ENCODE results near the gene MKLN1.
"Not testable (repeated sequence)": the region's sequence is repeated elsewhere in the genome, so short reads cannot be mapped to it uniquely, and the experiment has no call there.

Gene MKLN1

DNA sequence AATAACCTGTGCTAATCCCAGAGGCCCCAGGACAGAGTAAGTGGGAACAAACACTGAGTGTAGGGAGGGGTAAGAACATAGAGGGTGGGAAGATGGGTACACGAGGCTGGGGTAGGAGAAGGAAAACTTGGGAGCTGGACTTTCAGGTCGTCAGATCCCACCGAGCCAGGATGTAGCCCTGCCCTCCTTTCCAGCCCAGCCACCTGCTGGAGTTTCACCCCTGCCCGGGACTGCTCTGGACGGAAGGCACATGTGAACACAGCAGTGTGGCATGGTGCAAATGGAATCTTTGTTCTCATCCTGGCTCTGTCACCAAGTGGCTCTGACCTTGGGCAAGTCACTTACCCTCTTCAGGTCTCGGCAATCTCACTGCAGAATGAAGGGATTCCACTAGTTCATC is 176.0 kb downstream of the MKLN1 start:
- DNase-seq: no peak

GRCh38 chr7:131504157-131504899 is 176.7 kb downstream of the MKLN1 start:
- DNase-seq: no peak

- not testable (repeated sequence) for DNase-seq
Observed at GRCh38 chr7:131505037-131505620, 177.5 kb downstream of the MKLN1 start.

DNA sequence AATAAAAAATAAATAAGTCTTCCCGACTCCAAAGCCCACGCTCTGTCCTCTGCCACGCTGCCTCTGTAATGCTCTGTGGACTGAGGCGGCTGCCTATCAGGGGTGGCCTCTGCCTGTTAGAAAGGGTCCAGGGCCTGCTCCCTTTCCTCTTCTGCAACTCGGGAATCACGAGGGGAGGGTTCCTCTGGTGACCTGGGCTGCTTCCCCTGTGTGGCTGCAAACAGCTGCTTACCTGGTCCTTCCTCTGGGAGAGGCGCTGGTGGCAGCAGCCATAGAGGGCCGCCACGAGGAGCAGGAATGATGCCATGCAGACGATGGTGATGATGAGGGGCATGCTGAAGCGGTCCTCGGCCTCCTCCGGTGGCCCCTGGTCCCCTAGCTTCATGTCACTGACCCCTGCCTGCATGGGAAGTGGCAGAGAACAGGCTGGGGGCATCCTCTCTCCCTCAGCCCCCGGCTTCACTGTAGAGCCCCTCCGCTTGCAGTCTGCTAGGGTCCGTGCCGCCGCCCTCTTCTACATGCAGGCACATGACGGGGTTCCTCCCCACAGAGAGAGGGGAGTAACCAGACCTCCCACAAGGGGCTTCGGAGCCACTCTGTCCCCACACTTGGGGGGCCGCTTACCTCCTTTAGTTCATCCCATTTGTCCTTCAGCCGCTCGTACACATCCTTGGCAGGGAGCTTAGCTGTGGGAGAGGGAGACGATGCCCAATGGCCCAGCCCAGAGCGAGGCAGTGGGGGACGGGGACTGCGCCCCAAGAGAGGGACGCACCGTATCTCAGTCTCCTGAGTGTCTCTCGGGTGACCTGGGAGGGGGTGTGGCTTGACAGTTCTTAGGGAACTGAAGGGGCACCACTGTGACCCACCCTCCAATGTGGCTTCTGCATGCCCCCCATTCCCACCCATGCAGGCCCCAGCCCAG is 178.2 kb downstream of the MKLN1 start:
- no peak for DNase-seq

DNA sequence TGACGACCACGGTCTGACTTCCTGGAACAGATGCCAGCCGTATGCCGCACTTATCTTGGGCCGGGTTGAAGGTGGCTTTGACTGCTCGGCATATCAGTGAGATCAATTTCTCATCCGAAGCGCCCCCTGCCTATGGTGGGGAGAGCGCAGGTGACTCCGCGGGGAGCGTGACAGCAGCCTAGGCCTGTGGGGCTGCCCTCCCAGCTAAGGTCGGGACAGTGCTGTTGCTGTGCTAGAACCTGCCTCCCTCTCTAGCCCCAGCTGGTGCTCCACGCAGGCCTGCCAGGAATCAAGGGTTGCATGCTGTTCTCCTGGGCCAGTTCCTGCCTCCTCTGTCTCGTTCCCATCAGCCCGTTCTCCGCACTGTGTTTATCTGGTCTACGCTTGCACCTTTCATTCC is 178.9 kb downstream of the MKLN1 start:
- no peak for DNase-seq

DNA sequence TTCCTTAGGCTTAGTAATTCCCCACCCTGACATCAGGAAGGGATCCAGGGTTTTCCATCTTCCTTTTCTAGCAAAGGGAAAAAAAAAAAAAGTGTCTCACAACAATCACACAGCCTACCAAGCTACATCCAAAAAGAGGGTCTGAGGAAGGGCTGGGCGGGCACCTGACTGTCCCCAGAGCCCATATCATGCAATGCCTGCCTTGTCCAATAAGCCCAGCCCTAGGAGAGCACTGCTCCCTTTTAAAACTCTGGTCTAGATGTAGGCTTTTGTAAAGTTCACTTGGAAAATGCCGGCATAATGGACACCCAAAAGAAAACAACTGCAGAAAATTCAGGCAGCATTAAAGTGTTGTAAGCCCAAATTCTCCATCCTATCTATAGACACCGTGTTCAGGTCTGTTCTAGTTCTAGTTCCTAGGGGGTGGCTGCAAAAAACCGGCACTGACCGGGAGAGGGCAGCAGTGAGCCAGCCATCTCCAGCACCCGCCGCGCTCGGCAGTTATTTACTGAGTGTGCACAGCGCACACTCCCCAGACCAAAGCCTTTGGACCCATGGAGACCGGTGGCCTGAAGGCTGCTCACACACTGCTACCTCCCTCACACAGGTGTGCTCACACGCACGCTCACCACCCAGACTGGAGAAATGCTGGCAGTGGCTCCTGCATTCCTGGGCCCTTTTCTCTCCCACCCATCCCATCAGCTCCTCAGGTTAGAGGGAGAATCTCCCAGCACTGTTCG is 180.1 kb downstream of the MKLN1 start:
- peak; percentile 68 for DNase-seq

DNA sequence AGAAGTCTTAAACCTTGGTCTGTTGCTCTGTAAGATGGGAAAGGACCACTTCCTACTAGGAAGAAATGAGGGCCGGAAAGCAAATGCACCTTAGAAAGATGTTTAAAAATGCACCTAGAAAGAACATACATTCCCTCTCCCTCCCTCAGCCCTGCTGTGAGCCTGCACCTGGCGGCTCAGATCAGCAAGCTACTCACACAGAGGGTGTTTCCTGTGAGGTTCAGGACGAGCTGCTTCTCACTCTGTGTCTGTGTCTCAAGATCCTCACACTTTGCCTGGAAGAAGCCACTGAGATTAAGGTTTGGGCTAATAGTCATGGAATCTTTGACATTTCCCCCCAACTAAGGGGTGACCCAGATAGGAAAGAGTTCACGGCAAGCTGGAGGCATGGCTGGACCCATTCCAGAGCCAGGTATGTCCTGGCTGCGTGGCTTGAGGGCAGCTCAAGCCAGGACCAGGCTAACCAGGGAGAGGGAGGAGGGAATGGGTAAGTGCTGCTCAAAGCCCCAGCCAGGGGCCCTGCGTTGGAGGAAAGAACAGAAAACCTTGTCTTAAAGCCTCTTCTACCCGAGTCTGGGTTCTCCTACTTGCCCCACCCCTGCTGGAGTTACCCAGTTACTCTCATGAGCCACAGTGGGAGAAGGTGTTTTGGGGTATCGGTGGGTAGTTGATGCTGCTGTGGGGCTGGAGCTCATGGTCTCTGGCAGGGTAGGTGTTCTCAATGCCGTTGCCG is 181.2 kb downstream of the MKLN1 start:
- DNase-seq: no peak

GRCh38 chr7:131509781-131510180 is 182.1 kb downstream of the MKLN1 start:
- no peak for DNase-seq

DNA sequence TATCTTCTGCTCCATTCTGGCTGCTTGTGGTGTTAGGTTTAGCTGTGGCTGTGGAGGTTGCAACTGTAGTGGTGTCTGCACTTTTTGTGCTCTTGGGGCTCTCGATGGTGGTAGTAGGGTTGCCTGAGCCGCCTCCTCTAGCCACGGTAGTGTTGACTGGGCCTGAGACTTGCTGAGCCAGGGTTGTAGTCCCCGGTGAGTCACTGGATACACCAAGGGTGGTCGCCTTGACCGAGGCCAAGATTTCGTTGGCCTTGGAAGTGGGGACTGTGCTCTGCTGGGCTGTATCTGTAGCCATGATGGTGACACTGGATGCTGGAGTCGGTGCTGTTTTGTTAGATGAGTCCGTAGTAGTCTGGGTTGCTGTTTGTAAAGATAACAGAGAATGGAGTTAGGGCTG is 183.4 kb downstream of the MKLN1 start:
- no peak for DNase-seq

- DNase-seq: no peak
Observed at GRCh38 chr7:131511774-131512535, 184.3 kb downstream of the MKLN1 start.

DNA sequence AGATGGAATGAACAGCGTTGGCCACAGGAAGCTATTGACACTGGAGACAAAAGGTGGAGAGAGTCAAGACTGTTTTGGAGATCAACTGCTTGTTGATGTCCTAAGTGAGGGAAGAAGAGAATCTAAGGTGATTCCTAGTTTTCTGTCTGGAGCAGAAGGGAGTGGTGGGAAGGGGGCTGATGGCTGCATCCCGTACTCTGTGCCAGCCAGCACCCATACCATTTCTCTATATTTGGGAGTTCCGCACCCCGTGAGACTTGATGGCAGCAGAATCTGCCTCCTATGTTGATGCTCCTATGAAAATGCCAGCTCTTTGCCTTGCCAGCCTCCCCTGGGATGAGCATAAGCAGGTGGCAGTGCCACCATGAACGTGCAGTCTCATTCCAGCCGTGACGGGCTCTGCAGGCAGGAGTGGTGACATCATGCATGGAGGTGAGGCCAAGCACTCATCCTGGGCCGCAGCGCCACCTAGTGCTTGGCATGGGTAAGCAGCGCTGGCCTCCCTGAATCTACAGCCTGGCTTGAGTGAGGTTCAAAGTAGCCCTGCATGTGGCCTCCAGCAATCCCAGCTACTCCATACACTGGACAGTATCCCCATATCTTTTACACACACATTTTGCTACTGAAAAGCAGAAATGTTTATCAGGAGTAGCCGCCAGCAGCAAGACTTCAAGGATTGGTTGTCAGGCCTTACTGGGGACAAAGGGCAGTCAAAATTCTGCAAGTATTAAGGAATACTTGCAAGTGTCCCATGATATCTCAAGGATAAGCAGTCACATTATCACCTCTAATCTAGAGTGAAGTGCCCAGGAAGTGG is 185.8 kb downstream of the MKLN1 start:
- peak; percentile 75 for DNase-seq

DNA sequence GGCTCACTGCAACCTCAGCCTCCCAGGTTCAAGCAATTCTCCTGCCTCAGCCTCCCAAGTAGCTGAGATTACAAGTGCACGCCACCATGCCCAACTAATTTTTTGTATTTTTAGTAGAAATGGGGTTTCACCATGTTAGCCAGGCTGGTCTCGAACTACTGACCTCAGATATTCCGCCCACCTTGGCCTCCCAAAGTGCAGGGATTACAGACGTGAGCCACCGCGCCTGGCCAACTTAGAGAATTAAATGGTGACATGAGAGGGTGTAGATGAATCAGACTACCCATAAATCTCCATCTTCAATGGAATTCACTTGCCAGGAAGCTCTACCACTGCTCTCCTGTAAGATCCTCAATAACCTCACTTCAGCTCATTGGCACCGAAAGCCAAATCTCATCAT is 187.8 kb downstream of the MKLN1 start:
- not testable (repeated sequence) for DNase-seq

GRCh38 chr7:131517218-131517923 is 189.7 kb downstream of the MKLN1 start:
- DNase-seq: no peak

- DNase-seq: no peak
Observed at GRCh38 chr7:131518626-131519025, 190.9 kb downstream of the MKLN1 start.

- DNase-seq: no peak
Observed at GRCh38 chr7:131521651-131522163, 194.0 kb downstream of the MKLN1 start.

DNA sequence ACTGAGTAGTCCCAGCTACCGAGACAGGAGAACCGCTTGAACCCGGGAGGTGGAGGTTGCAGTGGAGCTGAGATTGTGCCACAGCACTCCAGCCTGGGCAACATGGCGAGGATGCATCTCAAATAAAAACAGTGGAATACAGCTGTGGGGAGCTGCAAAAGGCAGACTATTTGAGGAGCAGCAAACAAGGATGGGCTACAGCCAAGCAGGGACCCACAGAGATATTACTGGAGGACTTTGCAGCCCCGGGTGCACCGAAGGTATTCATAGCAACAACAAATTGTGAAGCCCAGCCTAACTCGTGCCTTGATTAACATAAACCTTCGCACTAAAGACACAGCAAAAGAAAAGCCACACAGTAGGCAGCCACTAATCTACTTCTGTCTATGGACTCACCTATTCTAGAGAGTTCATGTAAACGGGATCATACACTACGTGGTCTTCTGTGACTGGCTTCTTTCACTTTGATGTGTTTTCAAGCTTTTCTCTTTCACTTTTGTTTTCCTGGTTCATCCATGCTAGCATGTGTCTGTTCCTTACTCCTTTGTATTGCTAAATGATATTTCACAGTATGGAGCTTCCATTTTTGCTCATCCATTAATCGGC is 194.8 kb downstream of the MKLN1 start:
- DNase-seq: no peak

DNA sequence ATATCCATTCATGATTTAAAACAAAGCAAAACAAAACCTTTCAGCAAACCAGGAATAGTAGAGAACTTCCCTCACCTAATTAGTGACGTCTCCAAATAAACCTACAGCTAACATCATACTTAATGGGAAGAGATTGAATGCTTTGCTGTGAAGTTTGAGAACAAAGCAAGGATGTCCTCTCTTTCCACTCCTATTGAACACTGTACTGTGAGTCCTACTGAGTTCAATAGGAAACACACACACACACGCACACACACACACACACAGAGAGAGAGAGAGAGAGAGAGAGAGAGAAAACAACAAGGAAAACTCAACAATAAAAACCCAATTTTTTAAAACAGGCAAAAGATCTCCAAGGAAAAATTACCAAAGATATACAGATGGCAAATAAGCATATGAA is 196.4 kb downstream of the MKLN1 start:
- DNase-seq: no peak

- DNase-seq: no peak
Observed at GRCh38 chr7:131524703-131525102, 197.0 kb downstream of the MKLN1 start.

DNA sequence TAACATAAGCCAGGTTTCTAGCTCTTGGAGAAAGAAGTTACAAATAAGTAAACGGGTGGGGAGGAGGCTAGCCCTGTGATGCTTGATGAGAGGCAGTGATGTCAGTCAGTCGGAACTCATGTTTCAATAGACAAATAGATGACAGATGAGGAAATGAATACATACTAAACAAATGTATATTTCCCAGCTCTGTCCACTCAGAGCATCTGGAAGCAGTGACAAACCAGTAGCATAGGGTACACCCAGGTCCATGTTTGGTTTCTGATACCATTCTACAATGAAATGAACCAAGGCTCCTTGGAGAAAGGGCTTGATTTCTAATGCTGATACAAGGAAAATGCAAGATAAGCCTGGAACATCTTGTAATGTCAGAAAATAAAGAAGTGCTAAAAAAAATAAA is 198.1 kb downstream of the MKLN1 start:
- no peak for DNase-seq
